ENCODE results near the gene CA10.

The CA10 gene

GRCh38 chr17:51769231-51769630, 389.3 kb downstream of the CA10 start:
- Histone ChIP-seq H4K20me1 (ENCODE audit: low read depth, low read length) (no peaks in the 10 kb centered on the region), H3K36me3 (ENCODE audit: low read length) (no peaks in the 10 kb centered on the region), H2AFZ (ENCODE audit: low read depth, low read length, severe bottlenecking) (no peak overlapping the region), H3K27ac (ENCODE audit: low read depth, low read length) (no peak overlapping the region), H3K9me2 (replicated peaks; ENCODE audit: insufficient read depth, low read length) (no peaks in the 10 kb centered on the region), H3K9ac (ENCODE audit: low read length) (no peak overlapping the region), H3K9me3 (ENCODE audit: insufficient read depth, low read length) (no peaks in the 10 kb centered on the region), H3K27me3 (ENCODE audit: low read length) (no peaks in the 10 kb centered on the region), H3K4me2 (ENCODE audit: low read depth, low read length, poor library complexity, severe bottlenecking) (no peak overlapping the region), H3K79me2 (ENCODE audit: insufficient read depth, low read length) (no peaks in the 10 kb centered on the region), H3F3A (ENCODE audit: insufficient read depth) (no peaks in the 10 kb centered on the region), H3K4me3 (ENCODE audit: insufficient read depth, low read length, poor library complexity, severe bottlenecking) (no peak overlapping the region)
- no peak for TF ChIP-seq EZH2phosphoT487 (conservative IDR thresholded peaks at IDR 0.05; ENCODE audit: low read length)
- TF ChIP-seq, protein P1, sequence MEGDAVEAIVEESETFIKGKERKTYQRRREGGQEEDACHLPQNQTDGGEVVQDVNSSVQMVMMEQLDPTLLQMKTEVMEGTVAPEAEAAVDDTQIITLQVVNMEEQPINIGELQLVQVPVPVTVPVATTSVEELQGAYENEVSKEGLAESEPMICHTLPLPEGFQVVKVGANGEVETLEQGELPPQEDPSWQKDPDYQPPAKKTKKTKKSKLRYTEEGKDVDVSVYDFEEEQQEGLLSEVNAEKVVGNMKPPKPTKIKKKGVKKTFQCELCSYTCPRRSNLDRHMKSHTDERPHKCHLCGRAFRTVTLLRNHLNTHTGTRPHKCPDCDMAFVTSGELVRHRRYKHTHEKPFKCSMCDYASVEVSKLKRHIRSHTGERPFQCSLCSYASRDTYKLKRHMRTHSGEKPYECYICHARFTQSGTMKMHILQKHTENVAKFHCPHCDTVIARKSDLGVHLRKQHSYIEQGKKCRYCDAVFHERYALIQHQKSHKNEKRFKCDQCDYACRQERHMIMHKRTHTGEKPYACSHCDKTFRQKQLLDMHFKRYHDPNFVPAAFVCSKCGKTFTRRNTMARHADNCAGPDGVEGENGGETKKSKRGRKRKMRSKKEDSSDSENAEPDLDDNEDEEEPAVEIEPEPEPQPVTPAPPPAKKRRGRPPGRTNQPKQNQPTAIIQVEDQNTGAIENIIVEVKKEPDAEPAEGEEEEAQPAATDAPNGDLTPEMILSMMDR (IDR thresholded peaks at IDR 0.05; ENCODE audit: insufficient read depth, low read length, poor library complexity, severe bottlenecking) = no peak

DNA sequence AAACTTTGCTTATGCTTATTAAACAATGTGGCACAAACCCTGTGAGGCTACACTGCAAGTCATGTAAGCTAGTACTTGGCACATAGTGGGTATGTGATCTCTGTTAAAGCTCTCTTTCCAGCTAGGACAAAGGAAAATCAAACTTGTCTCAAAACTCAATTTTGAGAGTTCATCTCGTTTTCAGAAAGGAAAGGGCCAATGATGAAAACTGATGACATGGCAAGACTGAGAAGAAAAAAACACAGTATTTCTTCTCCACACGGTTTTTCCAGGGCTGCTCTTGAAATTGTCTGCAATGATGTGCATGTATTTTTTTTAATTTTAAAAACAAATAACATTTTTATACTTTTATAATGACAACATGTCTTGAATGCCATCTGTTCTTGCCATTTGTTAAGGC, 389.8 kb downstream of the CA10 start:
- Histone ChIP-seq H2AFZ (ENCODE audit: low read depth, low read length, severe bottlenecking) (no peak overlapping the region), H3K9me3 (ENCODE audit: insufficient read depth, low read length) (no peaks in the 10 kb centered on the region), H3K9me2 (replicated peaks; ENCODE audit: insufficient read depth, low read length) (no peaks in the 10 kb centered on the region), H3K4me3 (ENCODE audit: insufficient read depth, low read length, poor library complexity, severe bottlenecking) (no peak overlapping the region), H4K20me1 (ENCODE audit: low read depth, low read length) (no peaks in the 10 kb centered on the region), H3K27me3 (ENCODE audit: low read length) (no peaks in the 10 kb centered on the region), H3K9ac (ENCODE audit: low read length) (no peak overlapping the region), H3F3A (ENCODE audit: insufficient read depth) (no peaks in the 10 kb centered on the region), H3K36me3 (ENCODE audit: low read length) (no peaks in the 10 kb centered on the region), H3K4me2 (ENCODE audit: low read depth, low read length, poor library complexity, severe bottlenecking) (no peak overlapping the region), H3K79me2 (ENCODE audit: insufficient read depth, low read length) (no peaks in the 10 kb centered on the region), H3K27ac (ENCODE audit: low read depth, low read length) (no peak overlapping the region)
- TF ChIP-seq EZH2phosphoT487 (conservative IDR thresholded peaks at IDR 0.05; ENCODE audit: low read length) = no peak
- TF ChIP-seq, protein P1 (IDR thresholded peaks at IDR 0.05; ENCODE audit: insufficient read depth, low read length, poor library complexity, severe bottlenecking) = no peak

DNA sequence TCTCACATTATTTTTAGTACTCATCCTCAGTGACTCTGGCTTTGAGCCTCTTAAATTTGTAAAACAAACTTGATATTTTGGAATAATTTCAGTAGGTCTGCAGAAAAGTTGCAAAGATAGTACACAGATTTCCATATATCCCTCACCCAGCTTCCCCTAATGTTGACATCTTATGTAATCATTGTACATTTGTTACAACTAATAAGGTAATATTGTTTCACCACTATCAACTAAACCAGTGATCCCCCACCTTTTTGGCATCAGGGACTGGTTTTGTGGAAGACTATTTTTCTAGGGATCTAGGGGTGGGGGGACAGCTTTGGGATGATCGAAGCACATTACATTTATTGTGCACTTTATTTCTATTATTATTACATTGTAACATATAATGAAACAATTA, 391.2 kb downstream of the CA10 start:
- no peak overlapping the region for H3K4me3 ChIP-seq (ENCODE audit: insufficient read depth, low read length, poor library complexity, severe bottlenecking)
- H3K4me2 ChIP-seq (ENCODE audit: low read depth, low read length, poor library complexity, severe bottlenecking) = no peak overlapping the region
- H3K79me2 ChIP-seq (ENCODE audit: insufficient read depth, low read length) = no peaks in the 10 kb centered on the region
- no peaks in the 10 kb centered on the region for H3K9me2 ChIP-seq (replicated peaks; ENCODE audit: insufficient read depth, low read length)
- H3K9me3 ChIP-seq (ENCODE audit: insufficient read depth, low read length) = no peaks in the 10 kb centered on the region
- H3K9ac ChIP-seq (ENCODE audit: low read length) = no peak overlapping the region
- no peaks in the 10 kb centered on the region for H4K20me1 ChIP-seq (ENCODE audit: low read depth, low read length)
- H3K27ac ChIP-seq (ENCODE audit: low read depth, low read length) = no peak overlapping the region
- no peaks in the 10 kb centered on the region for H3K36me3 ChIP-seq (ENCODE audit: low read length)
- no peaks in the 10 kb centered on the region for H3F3A ChIP-seq (ENCODE audit: insufficient read depth)
- H2AFZ ChIP-seq (ENCODE audit: low read depth, low read length, severe bottlenecking) = no peak overlapping the region
- H3K27me3 ChIP-seq (ENCODE audit: low read length) = no peaks in the 10 kb centered on the region
- TF ChIP-seq, protein P1 (IDR thresholded peaks at IDR 0.05; ENCODE audit: insufficient read depth, low read length, poor library complexity, severe bottlenecking) = no peak
- TF ChIP-seq EZH2phosphoT487 (conservative IDR thresholded peaks at IDR 0.05; ENCODE audit: low read length) = no peak

All from SU-DHL-6 (cell line).